ENCODE data around the gene IFNL1. TPM values are rescaled to one million over a fixed set of nuclear protein-coding genes. Genes with fewer than 3 reads are reported as not detected.

IFNL1 gene
- total RNA-seq, 2 experiments from 2014 or later: not detected

DNA sequence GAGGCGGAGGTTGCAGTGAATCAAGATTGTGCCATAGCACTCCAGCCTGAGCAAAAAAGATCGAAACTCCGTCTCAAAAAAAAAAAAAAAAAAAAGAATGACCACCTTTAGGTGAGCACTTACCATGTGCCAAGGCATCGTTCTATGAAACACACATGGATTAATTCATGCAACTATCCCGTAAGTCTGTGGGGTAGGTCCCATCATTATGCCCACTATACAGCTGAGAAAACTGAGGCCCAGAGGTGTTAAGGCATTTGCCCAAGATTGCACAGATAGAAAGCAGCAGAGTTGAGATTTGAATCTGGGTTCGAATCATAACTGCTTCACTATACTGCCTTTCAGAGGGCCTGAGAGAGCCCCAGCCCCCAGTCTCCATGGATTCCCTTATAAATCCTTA lies 37.3 kb downstream of the IFNL1 start:
- Histone ChIP-seq H3K4me1 (ENCODE audit: insufficient read depth, low read length, poor library complexity, severe bottlenecking) (peaks cover 36% of the 10 kb centered on the region), H3K9me3 (ENCODE audit: low read length) (no peaks in the 10 kb centered on the region), H4K20me1 (ENCODE audit: insufficient read depth, low read length) (no peaks in the 10 kb centered on the region), H3K4me2 (ENCODE audit: low read length) (no peak overlapping the region), H2AFZ (ENCODE audit: low read length) (no peak overlapping the region), H3K79me2 (ENCODE audit: insufficient read depth, low read depth, low read length) (peaks cover 19% of the 10 kb centered on the region; the same call in 1 of the 2 replicates), H3K4me3 (ENCODE audit: low read depth, low read length, poor library complexity, severe bottlenecking) (no peak overlapping the region), H3K27ac (ENCODE audit: low read depth, low read length, poor library complexity, severe bottlenecking) (no peak overlapping the region), H3K9me2 (ENCODE audit: insufficient read depth, low read length) (no peaks in the 10 kb centered on the region), H3K36me3 (ENCODE audit: insufficient read depth, low read length) (peaks cover 4% of the 10 kb centered on the region; the same call in 1 of the 2 replicates)
- intact Hi-C loops (cut with micrococcal nuclease; ENCODE audit: unreplicated experiment): no loop called here
- ChIA-PET POLR2A (no interaction called here), CTCF (ENCODE audit: unreplicated experiment) (no interaction called here)
- TSS peak; percentile 61 for BruUV-seq (replicated peaks)
- DNase-seq (ENCODE audit: low spot score): no peak
- TF ChIP-seq, protein P1, sequence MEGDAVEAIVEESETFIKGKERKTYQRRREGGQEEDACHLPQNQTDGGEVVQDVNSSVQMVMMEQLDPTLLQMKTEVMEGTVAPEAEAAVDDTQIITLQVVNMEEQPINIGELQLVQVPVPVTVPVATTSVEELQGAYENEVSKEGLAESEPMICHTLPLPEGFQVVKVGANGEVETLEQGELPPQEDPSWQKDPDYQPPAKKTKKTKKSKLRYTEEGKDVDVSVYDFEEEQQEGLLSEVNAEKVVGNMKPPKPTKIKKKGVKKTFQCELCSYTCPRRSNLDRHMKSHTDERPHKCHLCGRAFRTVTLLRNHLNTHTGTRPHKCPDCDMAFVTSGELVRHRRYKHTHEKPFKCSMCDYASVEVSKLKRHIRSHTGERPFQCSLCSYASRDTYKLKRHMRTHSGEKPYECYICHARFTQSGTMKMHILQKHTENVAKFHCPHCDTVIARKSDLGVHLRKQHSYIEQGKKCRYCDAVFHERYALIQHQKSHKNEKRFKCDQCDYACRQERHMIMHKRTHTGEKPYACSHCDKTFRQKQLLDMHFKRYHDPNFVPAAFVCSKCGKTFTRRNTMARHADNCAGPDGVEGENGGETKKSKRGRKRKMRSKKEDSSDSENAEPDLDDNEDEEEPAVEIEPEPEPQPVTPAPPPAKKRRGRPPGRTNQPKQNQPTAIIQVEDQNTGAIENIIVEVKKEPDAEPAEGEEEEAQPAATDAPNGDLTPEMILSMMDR (conservative IDR thresholded peaks at IDR 0.05; ENCODE audit: low read length): no peak
- no peak for TF ChIP-seq EZH2phosphoT487 (IDR thresholded peaks at IDR 0.05; ENCODE audit: borderline replicate concordance, low read depth, low read length)

DNA sequence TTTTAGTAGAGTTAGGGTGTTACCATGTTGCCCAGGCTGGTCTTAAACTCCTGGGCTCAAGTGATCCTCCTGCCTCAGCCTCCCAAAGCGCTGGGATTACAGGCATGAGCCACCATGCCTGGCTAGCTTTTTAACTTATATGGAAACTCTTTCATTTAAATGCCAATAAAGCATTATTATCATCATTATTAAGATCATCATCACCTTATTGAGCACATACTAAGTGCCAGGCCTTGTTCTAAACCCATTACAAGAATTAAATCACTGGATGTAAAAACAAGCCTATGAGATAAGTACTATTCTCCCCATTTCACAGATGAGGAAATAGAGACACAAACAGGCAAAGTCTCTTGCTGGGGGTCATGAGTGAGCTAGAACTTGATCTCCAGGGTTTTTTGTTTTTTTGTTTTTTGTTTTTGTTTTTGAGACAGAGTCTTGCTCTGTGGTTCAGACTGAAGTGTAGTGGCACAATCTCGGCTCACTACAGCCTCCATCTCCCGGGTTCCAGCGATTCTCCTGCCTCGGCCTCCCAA lies 38.3 kb downstream of the IFNL1 start:
- H3K79me2 ChIP-seq (ENCODE audit: insufficient read depth, low read depth, low read length): peaks cover 19% of the 10 kb centered on the region; the same call in 1 of the 2 replicates
- intact Hi-C loops (cut with micrococcal nuclease; ENCODE audit: unreplicated experiment): no loop called here

GRCh38 chr19:39335168-39335548 lies 39.0 kb downstream of the IFNL1 start:
- CTCF ChIA-PET (ENCODE audit: unreplicated experiment): no interaction called here
- POLR2A ChIA-PET: interaction anchor here (1.2 to 2.7 kb wide), 2 partner anchors 21 to 100 kb away, joined by 3 to 6 read pairs; partner anchors contain the start of gene RPS16
- no peaks in the 10 kb centered on the region for H3K9me3 ChIP-seq (ENCODE audit: low read length)
- BruUV-seq (replicated peaks): no TSS peak
- no peak for TF ChIP-seq EZH2phosphoT487 (IDR thresholded peaks at IDR 0.05; ENCODE audit: borderline replicate concordance, low read depth, low read length)
- TF ChIP-seq, protein P1 (conservative IDR thresholded peaks at IDR 0.05; ENCODE audit: low read length): no peak
- peak overlapping the region; percentile 81 for H3K4me3 ChIP-seq (ENCODE audit: low read depth, low read length, poor library complexity, severe bottlenecking)
- 0 out of 2 replicates have a peak, but pooled peaks cover 3% of the 10 kb centered on the region for H3K36me3 ChIP-seq (ENCODE audit: insufficient read depth, low read length)
- no peaks in the 10 kb centered on the region for H4K20me1 ChIP-seq (ENCODE audit: insufficient read depth, low read length)
- peaks cover 19% of the 10 kb centered on the region; the same call in 1 of the 2 replicates for H3K79me2 ChIP-seq (ENCODE audit: insufficient read depth, low read depth, low read length)
- peak overlapping the region; percentile 77 for H3K4me2 ChIP-seq (ENCODE audit: low read length)
- DNase-seq (ENCODE audit: low spot score): no peak
- H3K4me1 ChIP-seq (ENCODE audit: insufficient read depth, low read length, poor library complexity, severe bottlenecking): peaks cover 43% of the 10 kb centered on the region
- peak overlapping the region; percentile 60 for H2AFZ ChIP-seq (ENCODE audit: low read length)
- intact Hi-C loops (cut with micrococcal nuclease; ENCODE audit: unreplicated experiment): no loop called here
- peak overlapping the region; percentile 84 for H3K27ac ChIP-seq (ENCODE audit: low read depth, low read length, poor library complexity, severe bottlenecking)
- no peaks in the 10 kb centered on the region for H3K9me2 ChIP-seq (ENCODE audit: insufficient read depth, low read length)

More for the DNA sequence above, 38.3 kb downstream of the IFNL1 start:
- Histone ChIP-seq H3K4me2 (ENCODE audit: low read length) (peak overlapping the region; percentile 77), H3K36me3 (ENCODE audit: insufficient read depth, low read length) (0 out of 2 replicates have a peak, but pooled peaks cover 3% of the 10 kb centered on the region), H4K20me1 (ENCODE audit: insufficient read depth, low read length) (no peaks in the 10 kb centered on the region), H2AFZ (ENCODE audit: low read length) (no peak overlapping the region), H3K9me3 (ENCODE audit: low read length) (no peaks in the 10 kb centered on the region), H3K4me1 (ENCODE audit: insufficient read depth, low read length, poor library complexity, severe bottlenecking) (peaks cover 38% of the 10 kb centered on the region), H3K4me3 (ENCODE audit: low read depth, low read length, poor library complexity, severe bottlenecking) (peak overlapping the region; percentile 81), H3K9me2 (ENCODE audit: insufficient read depth, low read length) (no peaks in the 10 kb centered on the region), H3K27ac (ENCODE audit: low read depth, low read length, poor library complexity, severe bottlenecking) (peak overlapping the region; percentile 84)
- CTCF ChIA-PET (ENCODE audit: unreplicated experiment): no interaction called here
- no TSS peak for BruUV-seq (replicated peaks)
- TF ChIP-seq EZH2phosphoT487 (IDR thresholded peaks at IDR 0.05; ENCODE audit: borderline replicate concordance, low read depth, low read length): no peak
- no peak for DNase-seq (ENCODE audit: low spot score)
- POLR2A ChIA-PET: interaction anchor here (1.2 to 2.7 kb wide), 2 partner anchors 21 to 101 kb away, joined by 3 to 6 read pairs; partner anchors contain the start of gene RPS16
